WTC11 (cell line): ENCODE measurements around the gene MSI2.

Experiments
- FOXP1 ChIP-seq: sonication (generic); formaldehyde crosslinking; IDR thresholded peaks from 2 replicates; pipeline ENCODE4 v1.8.0; 2022; ENCODE audit warnings: missing genetic modification reagents, mild to moderate bottlenecking, moderate library complexity, borderline replicate concordance
- JUN ChIP-seq: sonication (generic); formaldehyde crosslinking; IDR thresholded peaks from 2 replicates; pipeline ENCODE4 v1.8.0; 2023; ENCODE audit warnings: mild to moderate bottlenecking, missing genetic modification reagents
- KAT7 ChIP-seq: sonication (generic); formaldehyde crosslinking; IDR thresholded peaks from 2 replicates; pipeline ENCODE4 v1.8.1; 2023; ENCODE audit warnings: missing genetic modification reagents, mild to moderate bottlenecking, borderline replicate concordance
- ZNF121 ChIP-seq: sonication (generic); formaldehyde crosslinking; IDR thresholded peaks from 2 replicates; pipeline ENCODE4 v1.8.0; 2023; ENCODE audit warnings: missing genetic modification reagents
- ZNF219 ChIP-seq: sonication (generic); formaldehyde crosslinking; IDR thresholded peaks from 2 replicates; pipeline ENCODE4 v1.8.0; 2023; ENCODE audit warnings: missing genetic modification reagents, mild to moderate bottlenecking, borderline replicate concordance
- ZNF396 ChIP-seq: fragments of 250-450 bp; sonication (Bioruptor Pico); IDR thresholded peaks from 2 replicates; pipeline ENCODE4 v1.8.0; 2021; ENCODE audit warnings: mild to moderate bottlenecking, moderate library complexity, borderline replicate concordance
- ZNF671 ChIP-seq: fragments of 250-450 bp; sonication (Bioruptor Pico); IDR thresholded peaks from 2 replicates; pipeline ENCODE4 v1.8.0; 2021; ENCODE audit warnings: mild to moderate bottlenecking
- TF ChIP-seq, protein P1 (sequence below): fragments of 200-600 bp; IDR thresholded peaks from 2 replicates; pipeline ENCODE4 v1.8.0; 2022; ENCODE audit warnings: antibody characterized with exemption
- TF ChIP-seq, protein P2 (sequence below): sonication (generic); formaldehyde crosslinking; IDR thresholded peaks from 2 replicates; pipeline ENCODE4 v1.8.0; 2023; ENCODE audit warnings: mild to moderate bottlenecking, missing genetic modification reagents
- TF ChIP-seq, protein P3 (sequence below): sonication (generic); formaldehyde crosslinking; IDR thresholded peaks from 2 replicates; pipeline ENCODE4 v1.8.1; 2023; ENCODE audit warnings: mild to moderate bottlenecking, missing genetic modification reagents, moderate library complexity
- TF ChIP-seq, protein P4 (sequence below): sonication (generic); formaldehyde crosslinking; IDR thresholded peaks from 2 replicates; pipeline ENCODE4 v1.8.1; 2022; ENCODE audit warnings: mild to moderate bottlenecking, moderate library complexity, missing genetic modification reagents
- TF ChIP-seq, protein P5 (sequence below): sonication (generic); formaldehyde crosslinking; IDR thresholded peaks from 2 replicates; pipeline ENCODE4 v1.8.1; 2023; ENCODE audit warnings: mild to moderate bottlenecking, moderate library complexity, missing genetic modification reagents
- TF ChIP-seq, protein P6 (sequence below): sonication (generic); formaldehyde crosslinking; IDR thresholded peaks from 2 replicates; pipeline ENCODE4 v1.8.0; 2022; ENCODE audit warnings: mild to moderate bottlenecking, missing genetic modification reagents
- TF ChIP-seq, protein P7 (sequence below): sonication (generic); formaldehyde crosslinking; IDR thresholded peaks from 2 replicates; pipeline ENCODE4 v1.8.0; 2022; ENCODE audit warnings: mild to moderate bottlenecking, missing genetic modification reagents

DNA sequence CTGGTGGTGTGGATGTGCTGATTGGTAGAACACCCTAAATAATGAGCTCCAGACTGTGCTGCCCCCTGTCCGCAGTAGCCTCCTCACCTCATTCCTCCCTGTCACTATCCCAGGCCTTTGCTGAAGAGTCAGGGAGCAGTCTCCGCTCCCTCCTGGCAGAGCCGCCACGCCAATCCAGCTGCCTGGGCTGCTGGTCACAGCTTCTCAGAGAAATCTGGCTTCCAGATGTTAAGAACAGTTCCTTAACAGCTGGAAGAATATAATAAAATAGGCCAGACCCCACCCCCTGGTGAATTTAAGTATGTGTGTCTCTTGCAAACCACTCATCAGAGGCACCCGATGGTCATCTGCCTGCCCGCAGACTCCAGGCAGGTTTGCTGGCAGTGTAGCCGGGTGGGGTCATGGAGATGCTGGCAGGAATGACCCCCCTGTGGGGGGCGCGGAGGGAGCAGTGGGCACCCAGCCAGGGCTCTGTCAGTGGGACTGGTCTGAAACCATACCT, 327.8 kb downstream of the MSI2 start:
- TF ChIP-seq KAT7 (CRISPR knock-in tag) (no peak), ZNF121 (CRISPR knock-in tag) (no peak), JUN (no peak), ZNF671 (no peak), ZNF396 (CRISPR knock-in tag) (no peak), FOXP1 (no peak), ZNF219 (CRISPR knock-in tag) (no peak)
- TF ChIP-seq, protein P1, sequence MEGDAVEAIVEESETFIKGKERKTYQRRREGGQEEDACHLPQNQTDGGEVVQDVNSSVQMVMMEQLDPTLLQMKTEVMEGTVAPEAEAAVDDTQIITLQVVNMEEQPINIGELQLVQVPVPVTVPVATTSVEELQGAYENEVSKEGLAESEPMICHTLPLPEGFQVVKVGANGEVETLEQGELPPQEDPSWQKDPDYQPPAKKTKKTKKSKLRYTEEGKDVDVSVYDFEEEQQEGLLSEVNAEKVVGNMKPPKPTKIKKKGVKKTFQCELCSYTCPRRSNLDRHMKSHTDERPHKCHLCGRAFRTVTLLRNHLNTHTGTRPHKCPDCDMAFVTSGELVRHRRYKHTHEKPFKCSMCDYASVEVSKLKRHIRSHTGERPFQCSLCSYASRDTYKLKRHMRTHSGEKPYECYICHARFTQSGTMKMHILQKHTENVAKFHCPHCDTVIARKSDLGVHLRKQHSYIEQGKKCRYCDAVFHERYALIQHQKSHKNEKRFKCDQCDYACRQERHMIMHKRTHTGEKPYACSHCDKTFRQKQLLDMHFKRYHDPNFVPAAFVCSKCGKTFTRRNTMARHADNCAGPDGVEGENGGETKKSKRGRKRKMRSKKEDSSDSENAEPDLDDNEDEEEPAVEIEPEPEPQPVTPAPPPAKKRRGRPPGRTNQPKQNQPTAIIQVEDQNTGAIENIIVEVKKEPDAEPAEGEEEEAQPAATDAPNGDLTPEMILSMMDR: no peak
- TF ChIP-seq, protein P2, sequence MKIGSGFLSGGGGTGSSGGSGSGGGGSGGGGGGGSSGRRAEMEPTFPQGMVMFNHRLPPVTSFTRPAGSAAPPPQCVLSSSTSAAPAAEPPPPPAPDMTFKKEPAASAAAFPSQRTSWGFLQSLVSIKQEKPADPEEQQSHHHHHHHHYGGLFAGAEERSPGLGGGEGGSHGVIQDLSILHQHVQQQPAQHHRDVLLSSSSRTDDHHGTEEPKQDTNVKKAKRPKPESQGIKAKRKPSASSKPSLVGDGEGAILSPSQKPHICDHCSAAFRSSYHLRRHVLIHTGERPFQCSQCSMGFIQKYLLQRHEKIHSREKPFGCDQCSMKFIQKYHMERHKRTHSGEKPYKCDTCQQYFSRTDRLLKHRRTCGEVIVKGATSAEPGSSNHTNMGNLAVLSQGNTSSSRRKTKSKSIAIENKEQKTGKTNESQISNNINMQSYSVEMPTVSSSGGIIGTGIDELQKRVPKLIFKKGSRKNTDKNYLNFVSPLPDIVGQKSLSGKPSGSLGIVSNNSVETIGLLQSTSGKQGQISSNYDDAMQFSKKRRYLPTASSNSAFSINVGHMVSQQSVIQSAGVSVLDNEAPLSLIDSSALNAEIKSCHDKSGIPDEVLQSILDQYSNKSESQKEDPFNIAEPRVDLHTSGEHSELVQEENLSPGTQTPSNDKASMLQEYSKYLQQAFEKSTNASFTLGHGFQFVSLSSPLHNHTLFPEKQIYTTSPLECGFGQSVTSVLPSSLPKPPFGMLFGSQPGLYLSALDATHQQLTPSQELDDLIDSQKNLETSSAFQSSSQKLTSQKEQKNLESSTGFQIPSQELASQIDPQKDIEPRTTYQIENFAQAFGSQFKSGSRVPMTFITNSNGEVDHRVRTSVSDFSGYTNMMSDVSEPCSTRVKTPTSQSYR (CRISPR knock-in tag): no peak
- TF ChIP-seq, protein P3, sequence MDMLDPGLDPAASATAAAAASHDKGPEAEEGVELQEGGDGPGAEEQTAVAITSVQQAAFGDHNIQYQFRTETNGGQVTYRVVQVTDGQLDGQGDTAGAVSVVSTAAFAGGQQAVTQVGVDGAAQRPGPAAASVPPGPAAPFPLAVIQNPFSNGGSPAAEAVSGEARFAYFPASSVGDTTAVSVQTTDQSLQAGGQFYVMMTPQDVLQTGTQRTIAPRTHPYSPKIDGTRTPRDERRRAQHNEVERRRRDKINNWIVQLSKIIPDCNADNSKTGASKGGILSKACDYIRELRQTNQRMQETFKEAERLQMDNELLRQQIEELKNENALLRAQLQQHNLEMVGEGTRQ (CRISPR knock-in tag): no peak
- TF ChIP-seq, protein P4, sequence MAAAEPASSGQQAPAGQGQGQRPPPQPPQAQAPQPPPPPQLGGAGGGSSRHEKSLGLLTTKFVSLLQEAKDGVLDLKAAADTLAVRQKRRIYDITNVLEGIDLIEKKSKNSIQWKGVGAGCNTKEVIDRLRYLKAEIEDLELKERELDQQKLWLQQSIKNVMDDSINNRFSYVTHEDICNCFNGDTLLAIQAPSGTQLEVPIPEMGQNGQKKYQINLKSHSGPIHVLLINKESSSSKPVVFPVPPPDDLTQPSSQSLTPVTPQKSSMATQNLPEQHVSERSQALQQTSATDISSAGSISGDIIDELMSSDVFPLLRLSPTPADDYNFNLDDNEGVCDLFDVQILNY (CRISPR knock-in tag): no peak
- TF ChIP-seq, protein P5, sequence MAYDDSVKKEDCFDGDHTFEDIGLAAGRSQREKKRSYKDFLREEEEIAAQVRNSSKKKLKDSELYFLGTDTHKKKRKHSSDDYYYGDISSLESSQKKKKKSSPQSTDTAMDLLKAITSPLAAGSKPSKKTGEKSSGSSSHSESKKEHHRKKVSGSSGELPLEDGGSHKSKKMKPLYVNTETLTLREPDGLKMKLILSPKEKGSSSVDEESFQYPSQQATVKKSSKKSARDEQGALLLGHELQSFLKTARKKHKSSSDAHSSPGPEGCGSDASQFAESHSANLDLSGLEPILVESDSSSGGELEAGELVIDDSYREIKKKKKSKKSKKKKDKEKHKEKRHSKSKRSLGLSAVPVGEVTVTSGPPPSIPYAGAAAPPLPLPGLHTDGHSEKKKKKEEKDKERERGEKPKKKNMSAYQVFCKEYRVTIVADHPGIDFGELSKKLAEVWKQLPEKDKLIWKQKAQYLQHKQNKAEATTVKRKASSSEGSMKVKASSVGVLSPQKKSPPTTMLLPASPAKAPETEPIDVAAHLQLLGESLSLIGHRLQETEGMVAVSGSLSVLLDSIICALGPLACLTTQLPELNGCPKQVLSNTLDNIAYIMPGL: no peak
- TF ChIP-seq, protein P6, sequence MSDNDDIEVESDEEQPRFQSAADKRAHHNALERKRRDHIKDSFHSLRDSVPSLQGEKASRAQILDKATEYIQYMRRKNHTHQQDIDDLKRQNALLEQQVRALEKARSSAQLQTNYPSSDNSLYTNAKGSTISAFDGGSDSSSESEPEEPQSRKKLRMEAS (CRISPR knock-in tag): no peak
- TF ChIP-seq, protein P7, sequence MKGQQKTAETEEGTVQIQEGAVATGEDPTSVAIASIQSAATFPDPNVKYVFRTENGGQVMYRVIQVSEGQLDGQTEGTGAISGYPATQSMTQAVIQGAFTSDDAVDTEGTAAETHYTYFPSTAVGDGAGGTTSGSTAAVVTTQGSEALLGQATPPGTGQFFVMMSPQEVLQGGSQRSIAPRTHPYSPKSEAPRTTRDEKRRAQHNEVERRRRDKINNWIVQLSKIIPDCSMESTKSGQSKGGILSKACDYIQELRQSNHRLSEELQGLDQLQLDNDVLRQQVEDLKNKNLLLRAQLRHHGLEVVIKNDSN (CRISPR knock-in tag): no peak
